NCI-H2081 treated with DMSO at 0.1 percent for 48 hours (cell line): ENCODE results near the gene CIAO2B.
"Not testable (repeated sequence)": the region's sequence is repeated elsewhere in the genome, so short reads cannot be mapped to it uniquely, and the experiment has no call there.

Source experiments
- DNase-seq: peaks from one replicate; lab custom pipeline; 2025; lab: John Stamatoyannopoulos, UW

Gene CIAO2B

DNA sequence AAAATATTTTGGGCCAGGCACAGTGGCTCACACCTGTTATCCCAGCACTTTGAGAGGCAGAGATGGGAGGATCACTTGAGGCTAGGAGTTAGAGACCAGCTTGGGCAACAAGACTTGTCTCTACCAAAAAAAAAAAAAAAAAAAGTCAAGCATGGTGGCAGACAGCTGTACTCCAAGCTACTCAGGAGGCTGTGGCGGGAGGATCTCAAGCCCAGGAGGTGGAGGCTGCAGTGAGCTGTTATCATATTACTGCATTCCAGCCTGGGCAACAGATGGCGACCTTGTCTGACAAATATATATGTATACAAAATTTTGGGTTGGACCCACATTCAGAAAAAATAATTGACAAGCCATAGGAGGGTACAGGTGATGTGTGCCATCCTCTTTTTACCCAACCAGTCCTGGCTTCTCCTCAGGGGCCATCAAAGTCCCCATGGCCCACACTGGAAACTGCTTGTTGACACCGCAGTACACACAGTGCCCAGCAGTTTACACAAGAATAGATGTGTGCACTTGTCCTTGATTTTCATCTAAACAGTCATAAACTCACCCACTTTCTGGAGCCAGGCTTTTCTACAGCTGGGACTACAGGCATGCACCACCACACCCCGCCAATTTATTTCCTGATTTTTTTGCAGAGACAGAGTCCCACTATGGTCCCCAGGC is 2.8 kb upstream of the CIAO2B start:
- DNase-seq, result no peak

DNA sequence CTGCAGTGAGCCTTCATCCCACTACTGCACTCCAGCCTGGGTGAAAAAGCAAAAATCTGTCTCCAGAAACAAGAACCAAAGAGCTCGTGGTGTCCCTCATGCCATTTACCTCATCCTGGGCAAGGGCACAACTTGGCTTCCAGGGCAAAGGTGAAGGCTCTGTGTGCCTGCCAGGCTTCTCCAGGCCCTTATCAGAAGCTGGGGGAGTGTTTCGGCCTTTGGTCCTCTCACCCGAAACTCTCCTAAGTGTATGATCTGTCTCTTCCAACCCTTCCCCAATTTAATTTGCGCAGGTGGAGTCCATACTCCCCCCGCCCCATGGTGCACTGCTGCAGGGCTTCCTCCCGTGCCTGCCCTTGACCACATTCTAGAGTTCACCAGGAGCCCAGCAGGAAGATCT is 2.3 kb upstream of the CIAO2B start:
- no peak for DNase-seq

DNA sequence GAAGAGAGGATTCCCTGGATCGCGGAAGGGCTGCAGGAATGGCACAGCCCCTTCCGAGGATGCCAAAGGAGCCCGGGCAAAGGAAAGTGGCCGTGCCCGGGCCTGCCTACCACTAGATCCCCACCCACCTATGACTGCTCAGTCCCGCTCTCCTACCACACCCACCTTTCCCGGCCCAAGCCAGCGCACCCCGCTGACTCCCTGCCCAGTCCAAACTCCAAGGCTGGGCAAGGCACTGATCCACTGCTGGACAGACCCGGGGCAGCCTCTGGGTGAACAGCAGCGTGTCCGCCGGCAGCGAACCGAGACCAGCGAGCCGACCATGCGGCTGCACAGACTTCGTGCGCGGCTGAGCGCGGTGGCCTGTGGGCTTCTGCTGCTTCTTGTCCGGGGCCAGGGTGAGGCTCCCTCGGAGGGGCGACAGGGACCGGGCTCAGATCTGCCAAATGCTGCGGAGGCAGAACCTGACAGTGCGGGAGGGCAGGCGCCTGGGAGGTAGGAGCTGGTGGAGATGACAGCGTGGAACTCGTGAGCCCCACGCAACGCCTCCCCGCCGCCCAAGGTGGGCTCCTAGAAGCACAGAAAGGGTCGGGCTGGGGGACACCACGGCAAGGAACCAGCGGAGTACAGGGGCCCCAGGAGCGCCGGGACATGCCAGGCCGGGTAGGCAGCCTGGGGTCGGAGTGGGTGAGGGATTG is 1.3 kb upstream of the CIAO2B start, which contains the start of gene CES2:
Gene CES2 (plus strand): TSS at position 203 of the 698 bp plus-strand sequence. CDS start 120 bp downstream, at position 323.
- DNase-seq, result no peak

DNA sequence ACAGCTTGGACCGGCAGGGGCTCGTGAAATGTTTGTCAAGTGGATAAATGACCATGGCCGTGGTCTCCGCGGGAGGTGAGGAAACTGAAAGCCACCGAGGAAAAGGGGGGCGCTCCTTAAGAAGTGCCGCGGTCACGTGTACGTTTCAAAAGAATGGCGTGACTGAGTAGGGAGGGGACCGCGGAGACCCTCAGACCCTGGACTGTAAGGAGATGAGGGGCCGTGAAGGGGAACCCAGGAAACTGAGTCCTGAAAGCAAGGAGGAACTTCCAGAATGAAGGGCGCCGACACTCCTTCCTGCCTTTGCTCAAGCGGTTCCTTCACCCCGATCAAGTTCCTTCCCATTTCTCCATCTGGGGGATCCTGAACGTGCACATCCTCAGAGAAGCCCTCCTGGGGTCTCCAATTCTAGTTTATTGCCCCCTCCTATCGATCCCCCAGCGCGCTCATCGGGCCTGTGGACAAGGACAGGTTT is 674 bp upstream of the CIAO2B start:
- DNase-seq, result not testable (repeated sequence)

- DNase-seq, result no peak
Observed at GRCh38 chr16:66933776-66934137, 445 bp downstream of the CIAO2B start.

- no peak for DNase-seq
Observed at GRCh38 chr16:66932076-66932475, 2.1 kb downstream of the CIAO2B start.

- DNase-seq, result no peak
Observed at GRCh38 chr16:66931665-66932064, 2.5 kb downstream of the CIAO2B start.

DNA sequence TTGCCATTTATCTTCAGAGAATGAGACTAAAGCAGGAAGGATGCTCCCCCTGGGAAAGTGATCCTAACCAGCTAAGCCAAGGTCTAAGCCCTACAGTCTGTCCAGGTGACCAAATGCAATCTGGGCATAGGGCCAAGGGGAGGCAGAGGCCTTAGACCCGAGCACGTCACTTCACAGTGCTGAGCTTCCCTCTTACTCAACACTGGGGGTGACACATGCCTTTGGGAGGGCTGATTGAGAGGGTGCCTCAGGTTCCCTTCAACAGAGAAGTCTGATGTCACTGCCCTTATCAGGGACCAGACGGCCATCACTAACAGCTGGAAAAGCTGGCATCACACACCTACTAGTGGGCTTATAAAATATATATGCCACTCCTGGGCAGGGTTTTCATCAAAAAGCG is 4.0 kb downstream of the CIAO2B start:
- DNase-seq, result no peak

GRCh38 chr16:66928702-66929388 is 5.4 kb downstream of the CIAO2B start:
- no peak for DNase-seq

- DNase-seq, result no peak
Observed at GRCh38 chr16:66927918-66928649, 6.1 kb downstream of the CIAO2B start.

DNA sequence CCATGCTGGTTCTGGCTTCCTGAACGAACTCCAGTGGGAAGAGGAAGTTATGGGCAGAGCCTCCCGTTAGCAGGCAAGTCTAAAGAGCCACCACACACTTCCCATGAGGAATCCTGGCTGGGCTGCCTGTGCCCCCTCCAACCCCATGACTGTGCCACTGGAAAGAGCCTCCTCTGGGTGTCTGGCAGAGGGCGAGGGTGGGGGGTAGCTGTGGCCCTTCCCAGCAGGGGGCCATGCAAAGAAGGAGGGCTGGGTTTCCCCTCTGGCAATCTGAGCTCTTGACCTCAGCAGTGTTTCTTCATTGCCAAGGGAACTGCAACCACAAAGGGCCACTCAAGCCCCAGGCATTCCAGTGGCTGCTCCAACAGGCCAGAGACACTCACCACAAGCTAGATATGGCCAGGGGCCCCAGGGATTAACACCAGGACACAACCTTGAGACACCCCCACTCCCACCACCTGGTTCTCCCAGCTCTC is 7.2 kb downstream of the CIAO2B start:
- DNase-seq, result no peak

- no peak for DNase-seq
Observed at GRCh38 chr16:66926171-66926947, 7.8 kb downstream of the CIAO2B start.

- no peak for DNase-seq
Observed at GRCh38 chr16:66925322-66925840, 8.8 kb downstream of the CIAO2B start, which contains the start of gene RRAD. RRAD (minus strand) TSS chr16:66925535; CDS start chr16:66925179, 356 bp downstream.

DNA sequence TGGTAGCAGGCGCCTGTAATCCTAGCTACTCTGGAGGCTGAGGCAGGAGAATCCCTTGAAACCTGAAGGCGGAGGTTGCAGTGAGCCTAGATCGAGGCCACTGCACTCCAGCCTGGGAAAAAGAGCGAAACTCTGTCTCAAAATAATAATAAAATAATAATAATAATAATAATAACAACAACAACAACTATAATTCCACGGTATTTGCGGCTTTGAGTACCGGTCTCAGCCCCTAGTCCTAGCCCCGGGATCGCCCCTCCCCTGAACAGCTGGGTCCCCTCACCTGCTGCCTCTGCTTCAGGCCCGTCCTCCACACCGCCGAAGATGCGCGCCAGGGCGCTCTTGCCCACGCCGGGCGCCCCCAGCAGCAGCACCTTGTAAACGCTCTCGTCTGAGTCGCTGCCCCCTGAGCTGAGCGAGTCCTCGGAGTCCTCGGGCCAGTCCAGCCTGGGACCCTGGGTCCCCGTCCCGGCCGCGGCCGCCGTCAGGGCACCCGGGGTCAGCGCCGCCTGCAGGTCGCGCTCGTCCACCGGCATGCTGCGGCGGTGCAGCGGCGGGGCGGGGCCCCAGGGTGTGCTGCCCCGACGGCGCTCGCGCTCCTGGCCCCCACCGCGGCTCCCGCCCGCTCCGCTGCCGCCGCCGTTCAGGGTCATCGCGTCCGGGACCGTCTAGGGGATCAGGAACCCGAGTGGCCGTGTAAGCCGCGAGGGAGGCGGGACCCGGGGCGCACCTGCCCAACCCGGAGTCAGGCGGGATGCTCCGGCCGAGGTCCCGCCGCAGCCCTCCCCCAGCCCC is 9.5 kb downstream of the CIAO2B start:
- DNase-seq, result no peak

GRCh38 chr16:66923866-66924265 is 10.3 kb downstream of the CIAO2B start:
- DNase-seq, result no peak

DNA sequence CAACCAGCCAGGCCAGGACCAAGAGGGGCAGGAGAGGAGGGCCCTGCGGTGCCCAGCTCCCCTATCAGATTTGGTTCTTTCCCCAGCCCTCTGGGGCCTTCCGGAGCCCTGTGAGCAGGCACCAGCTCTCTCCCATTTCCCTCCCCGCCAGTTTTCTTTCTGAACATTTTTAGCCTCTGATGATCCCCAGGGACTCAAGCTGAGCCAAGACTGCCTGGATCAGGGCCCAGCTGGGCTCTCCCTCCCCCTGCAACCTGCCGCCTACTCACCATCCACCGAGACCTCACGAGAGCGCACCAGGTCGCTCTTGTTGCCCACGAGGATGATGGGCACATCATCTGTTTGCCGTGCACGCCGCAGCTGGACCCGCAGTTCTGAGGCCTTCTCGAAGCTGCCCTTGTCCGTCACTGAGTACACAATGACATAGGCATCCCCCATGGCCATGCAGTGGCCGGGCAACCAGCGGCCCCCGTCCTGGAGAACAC is 10.9 kb downstream of the CIAO2B start:
- no peak for DNase-seq

DNA sequence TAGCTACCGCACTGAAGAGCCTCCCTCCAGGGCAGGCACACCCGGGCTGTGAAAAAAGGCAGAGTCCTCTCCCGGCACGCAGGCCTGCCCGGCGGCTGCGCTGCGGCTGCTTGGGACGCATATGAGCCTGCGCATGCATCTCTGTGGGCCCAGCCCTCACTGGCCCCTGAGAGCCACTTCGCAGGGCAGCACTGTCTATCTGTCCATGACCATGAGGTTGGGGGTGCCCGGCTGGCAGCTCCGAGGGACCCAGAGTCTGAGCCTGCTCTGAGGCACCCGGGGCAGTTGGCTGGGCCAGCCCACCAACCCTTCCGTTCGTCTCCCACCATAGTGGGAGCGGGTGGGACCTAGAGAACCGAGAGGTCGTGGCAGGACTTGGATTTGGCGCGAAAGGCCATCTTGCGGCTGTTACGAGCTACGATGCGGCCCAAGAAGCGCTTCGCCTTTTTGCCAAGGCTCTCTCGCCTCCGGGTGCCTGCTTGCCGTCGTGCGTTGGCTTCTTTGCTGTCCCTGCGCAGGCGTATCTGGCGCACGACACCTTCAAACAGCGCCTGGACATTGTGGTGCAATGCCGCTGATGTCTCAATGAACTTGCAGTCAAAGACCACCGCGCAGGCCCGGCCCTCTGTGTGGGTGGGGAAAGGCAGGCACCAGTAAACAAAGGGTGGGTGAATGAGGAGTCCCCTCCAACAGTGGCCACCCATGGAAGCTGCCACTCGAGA is 12.3 kb downstream of the CIAO2B start:
- DNase-seq, result no peak

- DNase-seq, result no peak
Observed at GRCh38 chr16:66920924-66921680, 13.1 kb downstream of the CIAO2B start.

GRCh38 chr16:66920299-66920590 is 14.0 kb downstream of the CIAO2B start:
- no peak for DNase-seq
